GM18502 (cell line): ENCODE results near the gene TLE3.

Experiments
- ATAC-seq: cut with Tn5 transposase; IDR thresholded peaks from one replicate; pipeline ENCODE4 v1.9.1; 2021; ENCODE audit warnings: mild to moderate bottlenecking; ENCODE audit not compliant: unreplicated experiment, poor library complexity

The TLE3 gene

DNA sequence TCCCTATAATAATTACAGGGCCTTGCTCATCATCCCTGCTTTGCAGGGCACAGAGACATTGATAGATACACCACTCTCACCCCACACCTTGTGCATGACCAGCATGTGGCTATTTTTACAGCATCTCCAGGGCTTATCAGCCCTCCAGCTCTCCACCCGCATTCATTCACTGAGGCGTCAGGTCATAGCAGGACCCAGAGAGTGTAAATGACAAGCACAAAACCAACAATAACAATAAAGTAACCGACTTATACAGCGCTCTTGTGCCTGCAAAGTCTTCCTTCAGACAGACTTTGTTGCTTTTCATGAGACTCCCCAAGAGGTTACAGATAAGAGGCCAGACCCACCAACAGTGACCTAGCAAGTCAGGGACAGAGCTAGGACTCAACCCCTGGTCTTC, 80.7 kb downstream of the TLE3 start:
- no peak for ATAC-seq

DNA sequence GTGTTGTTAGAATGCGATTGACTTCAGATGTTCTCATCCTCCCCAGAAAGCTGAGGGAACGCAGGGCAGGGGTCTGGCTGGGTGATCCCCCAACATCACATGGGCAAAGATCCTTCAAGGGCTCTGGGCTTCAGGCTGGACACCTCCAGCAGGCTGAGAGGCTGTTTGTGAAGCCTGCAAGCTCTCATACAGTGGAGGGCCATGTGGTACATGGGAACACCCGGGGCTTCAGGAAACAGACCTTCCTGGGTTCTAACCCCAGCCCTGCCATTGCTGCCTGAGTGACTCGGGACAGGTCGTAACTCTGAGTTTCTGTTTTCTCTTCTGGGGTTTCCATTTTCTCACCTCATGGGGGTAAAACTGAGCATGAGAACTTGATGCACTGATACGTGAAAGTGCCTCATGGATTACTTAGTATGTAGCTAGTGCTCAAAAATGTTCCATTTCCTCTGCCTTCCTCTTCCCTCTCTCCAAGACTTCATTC, 81.2 kb downstream of the TLE3 start:
- peak; percentile 34 for ATAC-seq

- ATAC-seq = peak; percentile 72
Measured at GRCh38 chr15:70014860-70015490, 82.7 kb downstream of the TLE3 start.

- no peak for ATAC-seq
Measured at GRCh38 chr15:70014331-70014730, 83.4 kb downstream of the TLE3 start.

GRCh38 chr15:70013656-70014313, 83.9 kb downstream of the TLE3 start:
- no peak for ATAC-seq

DNA sequence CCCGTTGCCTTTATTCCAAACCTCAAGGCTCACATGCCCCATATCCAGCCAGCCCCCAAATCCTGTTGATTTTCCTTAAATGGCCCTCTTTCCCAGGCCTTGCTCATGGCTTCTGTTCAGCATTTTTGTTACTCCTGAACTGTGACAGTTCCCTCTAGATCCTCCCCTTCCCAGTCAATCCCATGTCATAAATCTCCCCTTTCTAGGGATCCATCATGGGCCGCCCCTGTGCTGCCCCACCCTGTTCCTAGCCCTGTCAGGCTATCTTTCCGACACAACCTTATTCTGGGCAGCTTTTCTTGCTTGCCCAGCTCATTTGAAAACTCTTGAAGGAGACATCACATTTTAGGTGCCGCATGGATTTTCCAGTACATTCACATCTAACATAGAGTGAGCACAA, 84.8 kb downstream of the TLE3 start:
- ATAC-seq = no peak

- no peak for ATAC-seq
Measured at GRCh38 chr15:70008697-70009290, 88.9 kb downstream of the TLE3 start.

DNA sequence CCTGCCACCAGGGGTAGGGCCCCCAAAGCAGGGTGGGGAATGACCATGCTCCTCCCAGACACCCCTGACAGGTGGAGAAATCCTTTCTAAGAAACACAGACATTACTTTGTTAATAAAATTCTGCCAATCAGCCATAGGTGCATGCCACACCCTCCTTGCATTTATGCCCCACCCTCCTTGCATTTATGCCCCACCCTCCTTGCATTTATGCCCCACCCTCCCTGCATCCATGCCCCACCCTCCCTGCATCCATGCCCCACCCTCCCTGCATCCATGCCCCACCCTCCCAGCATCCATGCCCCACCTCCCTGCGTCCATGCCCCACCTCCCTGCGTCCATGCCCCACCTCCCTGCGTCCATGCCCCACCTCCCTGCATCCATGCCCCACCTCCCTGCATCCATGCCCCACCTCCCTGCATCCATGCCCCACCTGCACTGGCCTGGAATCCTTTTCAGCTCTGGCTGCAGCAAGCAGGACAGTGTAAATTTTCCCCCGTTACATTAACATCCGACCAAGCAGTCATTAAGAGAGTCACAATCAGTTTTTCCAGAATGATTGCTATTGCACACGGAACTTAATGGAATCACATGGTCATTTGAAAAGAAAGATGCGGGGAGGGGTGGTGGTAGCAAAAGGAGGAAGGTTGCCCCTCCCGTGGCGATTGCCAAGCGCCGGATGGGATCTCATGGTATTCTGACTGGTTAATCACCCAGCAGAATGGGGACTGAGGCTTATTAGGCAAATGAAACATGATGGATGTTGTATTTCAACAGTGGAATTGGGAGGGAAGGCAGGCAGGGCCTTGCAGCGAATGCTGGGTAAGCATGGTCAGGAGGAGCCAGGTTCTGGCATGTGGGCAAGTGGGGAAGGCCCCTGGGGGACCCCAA, 91.2 kb downstream of the TLE3 start:
- no peak for ATAC-seq

GRCh38 chr15:70004826-70005225, 92.9 kb downstream of the TLE3 start:
- ATAC-seq = no peak

DNA sequence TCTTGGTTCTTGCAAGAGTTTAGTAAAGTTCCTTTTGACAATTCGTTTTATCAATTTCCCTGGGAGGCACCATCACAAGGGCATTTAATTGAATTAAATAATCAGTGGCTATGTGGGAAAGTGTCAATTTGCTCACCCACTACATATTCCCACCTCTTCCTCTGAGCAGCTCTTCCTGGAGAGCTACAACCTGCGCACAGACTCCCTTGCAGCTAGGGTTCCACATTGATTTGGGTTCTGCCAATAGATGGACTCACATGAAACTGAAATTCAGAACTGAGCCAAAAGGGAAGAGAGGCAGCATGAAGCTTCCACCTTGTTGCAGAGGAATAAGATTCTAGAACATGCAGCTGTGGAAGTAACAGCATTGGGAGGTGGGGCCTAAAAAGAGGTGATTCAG, 94.8 kb downstream of the TLE3 start:
- ATAC-seq = no peak

DNA sequence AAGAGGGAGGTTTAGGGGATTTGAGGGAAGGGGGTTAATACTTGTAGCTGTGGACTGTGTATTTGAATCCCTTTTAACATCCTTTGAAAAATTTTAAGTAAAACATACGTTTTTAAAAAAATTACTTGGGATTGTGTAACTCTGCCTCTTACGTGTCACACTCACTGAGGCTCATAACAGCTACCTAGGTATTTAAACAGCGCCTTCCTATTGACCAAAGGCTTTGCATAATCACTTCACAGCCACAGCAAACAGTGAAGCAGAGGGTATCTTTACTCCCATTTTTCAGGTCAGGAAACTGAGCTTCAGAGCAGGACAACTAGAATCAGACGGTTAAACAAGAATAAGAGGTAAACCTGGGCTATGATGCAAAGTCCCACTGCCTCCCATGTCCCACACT, 95.9 kb downstream of the TLE3 start:
- ATAC-seq = no peak

DNA sequence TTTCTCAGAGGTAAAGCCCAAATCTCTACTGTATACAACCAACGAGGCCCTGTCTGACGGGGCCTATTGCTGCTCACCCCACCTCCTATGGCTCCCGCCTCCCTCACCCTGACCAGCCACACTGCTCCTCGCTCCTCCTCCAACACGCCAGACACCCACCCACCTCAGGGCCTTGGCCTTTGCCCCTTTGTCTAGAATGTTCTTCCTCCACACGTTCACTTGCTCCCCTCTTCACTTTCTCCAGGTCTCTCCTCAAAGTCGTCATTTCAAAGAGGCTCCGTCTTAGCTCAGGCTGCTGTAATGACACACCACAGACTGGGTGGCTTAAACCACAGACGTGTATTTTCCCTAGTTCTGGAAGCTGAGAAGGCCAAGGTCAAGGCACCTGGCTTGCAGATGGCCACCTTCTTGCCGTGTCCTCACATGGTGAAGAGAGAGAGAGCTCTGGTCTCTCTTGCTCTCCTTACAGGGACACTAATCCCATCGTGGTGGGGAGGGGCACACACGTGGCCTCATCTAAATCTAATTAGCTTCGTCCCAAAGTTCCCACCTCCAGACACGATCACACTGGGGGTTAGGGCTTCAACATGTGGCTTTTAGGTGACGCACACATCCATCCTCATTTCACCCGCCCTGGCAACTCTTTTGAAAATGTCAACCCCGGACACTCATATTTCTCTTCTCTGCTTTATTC, 98.2 kb downstream of the TLE3 start:
- ATAC-seq = no peak

- ATAC-seq = no peak
Measured at GRCh38 chr15:69998541-69999391, 99.0 kb downstream of the TLE3 start.

DNA sequence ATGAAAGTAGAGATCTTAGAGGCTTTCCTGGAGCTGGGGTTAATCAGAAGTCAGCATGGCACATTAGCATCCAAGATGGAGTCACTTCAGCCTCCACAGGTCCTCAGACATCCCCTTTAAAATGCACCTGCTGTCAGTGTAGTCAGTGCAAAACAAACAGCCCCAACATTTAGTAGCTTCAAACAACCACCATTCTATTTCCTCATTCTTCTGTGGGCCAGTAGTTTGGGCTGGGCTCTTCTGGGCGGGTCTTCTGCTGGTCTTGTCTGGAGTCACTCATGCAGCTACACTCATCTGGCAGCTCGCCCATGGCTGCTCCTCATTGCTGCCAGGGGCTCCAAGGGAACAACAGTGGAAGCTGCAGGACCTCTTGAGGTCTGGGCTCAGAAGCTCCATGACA, 99.9 kb downstream of the TLE3 start:
- no peak for ATAC-seq
